HG03520 (cell line): ENCODE data around the gene RHEB.

Experiments
- ATAC-seq: cut with Tn5 transposase; IDR thresholded peaks from one replicate; pipeline ENCODE4 v1.9.1; 2021; ENCODE audit warnings: mild to moderate bottlenecking, moderate library complexity; ENCODE audit not compliant: unreplicated experiment

RHEB gene

GRCh38 chr7:151451626-151452571, 67.8 kb downstream of the RHEB start:
- ATAC-seq, result no peak

DNA sequence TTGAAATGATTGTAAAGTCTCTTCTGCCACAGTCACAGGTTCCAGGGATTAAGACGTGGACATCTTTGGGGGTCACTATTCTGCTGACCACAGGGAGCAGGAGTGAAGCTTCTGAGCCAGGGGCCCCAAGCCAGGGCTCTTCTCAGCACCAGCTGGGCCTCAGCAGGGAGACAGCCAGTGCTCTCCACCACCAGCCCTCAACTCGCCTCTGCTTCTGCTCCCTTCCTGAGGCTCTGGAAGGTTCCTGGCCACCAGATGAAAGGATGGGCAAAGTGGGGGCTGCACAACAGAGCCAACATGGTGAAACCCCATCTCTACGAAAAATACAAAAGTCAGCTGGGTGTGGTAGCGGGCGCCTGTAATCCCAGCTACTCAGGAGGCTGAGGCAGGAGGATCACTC, 68.5 kb downstream of the RHEB start:
- ATAC-seq, result no peak

- no peak for ATAC-seq
Observed at GRCh38 chr7:151449990-151450389, 69.7 kb downstream of the RHEB start.

- peak; percentile 62 for ATAC-seq
Observed at GRCh38 chr7:151448261-151449252, 71.1 kb downstream of the RHEB start.

DNA sequence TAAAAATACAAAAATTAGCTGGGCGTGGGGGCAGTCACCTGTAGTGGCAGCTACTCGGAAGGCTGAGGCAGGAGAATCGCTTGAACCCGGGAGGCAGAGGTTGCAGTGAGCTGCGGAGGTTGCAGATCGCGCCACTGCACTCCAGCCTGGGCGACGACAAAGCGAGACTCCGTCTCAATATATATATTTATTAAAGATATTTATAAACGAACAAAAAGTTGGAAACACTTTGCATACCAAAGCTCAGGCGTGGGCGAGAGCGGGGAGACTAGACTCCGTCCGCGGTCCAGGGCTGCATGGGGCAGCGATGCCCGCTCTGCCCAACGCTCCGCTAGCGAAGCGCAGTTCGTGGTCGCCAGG, 71.8 kb downstream of the RHEB start:
- no peak for ATAC-seq

- no peak for ATAC-seq
Observed at GRCh38 chr7:151447312-151447711, 72.4 kb downstream of the RHEB start.

DNA sequence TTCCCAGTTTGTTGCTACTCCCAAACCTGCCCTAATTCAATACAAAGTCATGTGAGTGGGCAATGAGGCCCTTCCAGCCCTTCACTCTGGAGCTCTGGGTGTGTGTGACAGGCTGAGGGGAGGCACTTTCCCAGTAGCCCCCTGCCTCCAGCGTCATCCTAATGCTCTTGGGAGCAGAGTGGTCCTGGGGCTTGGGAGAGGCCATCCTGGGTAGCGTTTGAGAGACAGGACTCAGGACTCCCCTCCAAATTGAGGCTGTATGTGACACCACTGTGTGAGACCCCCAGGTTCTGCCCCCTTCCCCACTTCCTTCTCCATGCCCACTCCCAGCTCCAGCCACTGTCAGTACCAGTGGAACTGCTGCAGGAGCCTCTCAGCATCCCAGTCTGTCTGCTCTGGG, 73.3 kb downstream of the RHEB start:
- ATAC-seq, result no peak

GRCh38 chr7:151444632-151445031, 75.1 kb downstream of the RHEB start:
- ATAC-seq, result no peak

GRCh38 chr7:151442776-151443496, 76.8 kb downstream of the RHEB start:
- no peak for ATAC-seq

- ATAC-seq, result no peak
Observed at GRCh38 chr7:151440799-151441445, 78.8 kb downstream of the RHEB start.

DNA sequence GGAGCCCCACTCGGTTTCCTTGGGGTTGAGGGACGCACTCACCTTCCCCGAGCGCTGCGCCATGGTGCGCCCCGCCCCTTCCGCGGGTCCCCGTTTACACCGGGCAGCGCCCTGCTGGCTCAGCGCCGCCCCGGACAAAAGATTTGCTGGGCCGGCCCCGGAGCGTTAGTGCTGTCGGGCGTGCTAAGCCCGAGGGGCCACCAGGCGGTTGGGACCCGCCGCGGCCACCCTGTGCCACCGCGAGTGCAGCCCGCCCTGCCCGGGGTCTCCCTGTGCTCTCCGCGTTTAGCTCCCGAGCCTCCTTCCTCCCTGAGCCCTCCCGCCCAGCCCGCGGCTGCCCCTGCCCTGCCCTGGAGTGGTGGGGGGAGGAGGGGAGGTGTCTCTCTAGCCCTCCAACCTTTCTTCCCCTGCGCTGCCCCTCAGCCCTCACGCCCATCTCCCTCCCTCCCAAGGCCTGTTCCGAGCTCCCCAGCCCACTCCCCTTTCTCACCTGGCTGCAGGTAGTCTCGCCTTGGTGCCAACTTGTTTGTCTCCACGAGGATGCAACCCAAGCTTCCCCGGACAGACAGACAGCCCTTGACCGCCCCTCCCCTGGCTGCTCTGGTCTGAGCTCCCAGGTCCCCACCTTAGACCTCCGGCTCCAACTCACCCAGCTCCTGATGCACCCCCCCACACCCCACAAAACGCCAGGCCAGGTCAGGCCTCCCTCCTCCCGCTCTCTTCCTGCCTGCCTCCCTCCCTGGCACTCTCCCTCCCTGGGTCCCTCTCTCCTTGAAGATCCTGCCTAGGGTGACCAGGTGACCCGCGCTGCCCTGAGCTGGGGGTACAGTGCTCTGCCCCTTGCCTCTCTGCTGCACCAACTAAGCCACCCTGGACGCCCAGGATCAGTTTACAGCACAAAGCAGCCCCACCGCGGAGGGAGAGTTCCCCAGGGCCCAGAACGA, 79.6 kb downstream of the RHEB start, which contains the start of gene CRYGN:
Gene CRYGN, minus strand, starts transcription at position 287 of the 944 bp plus-strand sequence. Its CDS starts 224 bp downstream, at position 63.
- no peak for ATAC-seq

- no peak for ATAC-seq
Observed at GRCh38 chr7:151438864-151439601, 80.7 kb downstream of the RHEB start.

GRCh38 chr7:151437866-151438516, 81.7 kb downstream of the RHEB start:
- no peak for ATAC-seq

DNA sequence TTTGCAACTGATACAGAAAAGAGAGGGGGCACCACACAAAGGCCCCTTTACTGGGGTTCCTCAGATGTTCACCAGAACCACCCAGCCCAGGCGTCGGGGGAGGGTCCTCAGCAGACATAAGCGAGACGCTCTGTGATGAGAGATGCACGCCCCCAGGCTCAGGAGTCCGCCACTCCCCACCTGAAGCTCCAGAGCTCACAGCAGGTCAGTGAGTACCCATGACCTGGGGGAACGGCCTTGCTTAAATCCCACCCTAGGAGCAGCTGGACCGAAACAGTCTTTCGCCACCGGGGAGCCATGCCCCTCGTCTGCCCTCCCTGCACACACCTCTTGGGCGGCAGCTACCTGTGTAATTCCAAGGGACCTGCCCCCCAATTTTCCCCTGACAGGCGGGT, 82.5 kb downstream of the RHEB start:
- ATAC-seq, result no peak

- ATAC-seq, result no peak
Observed at GRCh38 chr7:151436446-151437158, 83.1 kb downstream of the RHEB start.

DNA sequence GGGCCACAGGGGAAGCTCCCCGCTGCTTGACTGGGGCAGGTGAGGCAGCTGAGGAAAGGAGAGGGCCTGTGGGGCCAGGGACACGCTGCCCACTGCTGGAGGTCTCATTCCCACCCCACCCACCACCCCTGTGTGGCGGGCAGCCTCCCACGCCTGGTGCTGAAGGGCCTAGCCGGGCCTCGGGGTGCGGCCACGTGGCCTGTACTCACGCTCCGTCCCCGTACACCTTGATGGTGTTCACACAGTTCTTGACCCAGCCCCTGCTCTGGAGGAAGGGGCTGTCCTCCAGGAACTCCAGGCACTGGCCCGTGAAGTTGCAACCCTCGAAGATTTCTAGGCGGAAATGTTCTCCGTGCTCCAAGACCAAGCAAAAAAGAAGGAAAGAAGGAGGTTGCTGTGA, 83.7 kb downstream of the RHEB start:
- ATAC-seq, result no peak
